ENCODE data around the gene CORO2A.

DNA sequence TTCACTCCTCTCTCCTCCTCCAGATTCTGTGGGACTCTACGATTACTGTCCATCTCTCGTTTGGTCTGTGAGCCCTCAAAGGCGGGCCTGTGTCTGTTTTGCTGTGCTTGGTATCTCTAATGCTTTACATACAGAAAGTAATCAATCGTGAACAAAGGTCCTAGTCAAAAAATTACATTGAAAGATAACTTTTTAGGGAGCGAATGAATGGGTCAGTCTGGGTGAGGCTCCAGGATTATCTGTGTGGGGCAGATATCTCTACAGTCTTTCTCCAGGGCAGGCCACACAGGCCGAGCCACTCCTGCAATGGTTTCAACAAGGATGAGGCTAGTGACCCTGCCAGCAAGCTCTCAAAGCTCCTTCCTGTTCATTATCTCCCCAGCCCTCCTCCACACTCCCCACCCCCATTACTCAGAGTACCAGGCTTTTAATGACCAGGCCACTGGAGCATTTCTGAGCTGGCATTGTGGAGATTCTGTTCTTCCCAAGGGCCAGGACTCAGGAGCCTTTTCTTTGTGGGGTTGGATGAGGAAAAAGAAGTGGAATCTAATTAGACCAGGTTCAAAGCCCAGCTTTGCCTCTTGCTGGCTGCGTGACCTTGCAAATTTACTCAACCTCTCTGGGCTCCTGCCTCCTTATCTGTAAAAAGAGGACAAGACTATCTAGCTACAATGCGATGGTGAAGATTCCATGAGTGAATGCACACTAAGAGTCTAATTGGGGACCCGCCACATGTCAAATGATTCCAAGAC lies 10.2 kb downstream of the CORO2A start:
- TF ChIP-seq PAX5 (IDR thresholded peaks at IDR 0.05; ENCODE audit: insufficient read depth, low read length, severe bottlenecking) (no peak), POLR2A (IDR thresholded peaks at IDR 0.05; ENCODE audit: low read depth, low read length) (no peak), TAF1 (IDR thresholded peaks at IDR 0.05; ENCODE audit: low read depth, low read length) (no peak), POLR2AphosphoS5 (IDR thresholded peaks at IDR 0.05; ENCODE audit: low read depth, low read length) (no peak), SPI1 (IDR thresholded peaks at IDR 0.05; ENCODE audit: low read depth, low read length) (no peak)
